ENCODE measurements around the gene MAML2.

Gene MAML2

DNA sequence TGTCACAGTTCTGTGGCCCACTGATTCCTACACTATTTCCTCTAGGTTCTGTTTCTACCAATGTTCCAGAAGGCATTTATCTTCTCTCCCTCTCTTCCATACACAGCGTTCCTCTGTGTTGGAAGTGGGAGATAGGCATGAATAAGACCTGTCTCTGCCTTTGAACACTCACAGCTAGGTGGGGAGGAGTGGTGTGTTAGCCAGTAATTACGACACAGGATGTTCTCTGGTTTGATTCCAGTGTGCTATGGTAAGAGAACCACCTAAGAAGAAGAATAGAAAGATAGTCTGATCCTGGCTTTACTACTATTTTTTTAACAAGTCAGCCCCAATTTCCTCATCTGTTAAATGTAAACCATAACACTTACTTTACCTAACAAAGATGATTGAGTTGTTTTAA is 218.8 kb downstream of the MAML2 start:
- H3K9ac ChIP-seq (ENCODE audit: low read length): no peak overlapping the region
- H3K27me3 ChIP-seq (ENCODE audit: control insufficient read depth, insufficient read depth, low read length): no peaks in the 10 kb centered on the region
- no peaks in the 10 kb centered on the region for H3K9me3 ChIP-seq (ENCODE audit: control insufficient read depth, low read length)
- no peaks in the 10 kb centered on the region for H3K36me3 ChIP-seq (ENCODE audit: control insufficient read depth, insufficient read depth, low read length)
- no peaks in the 10 kb centered on the region for H3K4me1 ChIP-seq (ENCODE audit: control insufficient read depth, insufficient read depth, low read length)
- H3K4me3 ChIP-seq (ENCODE audit: low read length): no peak overlapping the region

DNA sequence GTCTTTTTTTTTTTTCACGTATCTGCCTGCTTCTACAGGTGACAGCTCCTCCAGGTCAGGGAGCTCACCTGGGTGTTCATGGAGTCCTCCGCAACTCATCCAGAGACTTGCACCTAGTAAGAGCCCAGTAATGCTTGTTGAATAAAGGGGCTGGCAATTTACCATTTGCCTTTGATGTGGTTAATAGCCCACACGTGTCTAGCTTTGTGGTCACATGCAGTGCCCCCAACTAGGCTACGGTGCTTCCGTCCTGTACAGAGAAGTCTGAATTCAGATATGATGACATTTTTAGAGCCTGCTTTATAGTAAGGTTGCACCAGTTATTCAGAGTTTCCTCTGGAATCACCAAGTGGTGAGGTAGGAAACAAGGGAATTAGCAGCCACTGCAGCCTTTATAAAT is 219.7 kb downstream of the MAML2 start:
- Histone ChIP-seq H3K36me3 (ENCODE audit: control insufficient read depth, insufficient read depth, low read length) (no peaks in the 10 kb centered on the region), H3K4me3 (ENCODE audit: low read length) (no peak overlapping the region), H3K9ac (ENCODE audit: low read length) (no peak overlapping the region), H3K9me3 (ENCODE audit: control insufficient read depth, low read length) (no peaks in the 10 kb centered on the region), H3K4me1 (ENCODE audit: control insufficient read depth, insufficient read depth, low read length) (no peaks in the 10 kb centered on the region), H3K27me3 (ENCODE audit: control insufficient read depth, insufficient read depth, low read length) (no peaks in the 10 kb centered on the region)

DNA sequence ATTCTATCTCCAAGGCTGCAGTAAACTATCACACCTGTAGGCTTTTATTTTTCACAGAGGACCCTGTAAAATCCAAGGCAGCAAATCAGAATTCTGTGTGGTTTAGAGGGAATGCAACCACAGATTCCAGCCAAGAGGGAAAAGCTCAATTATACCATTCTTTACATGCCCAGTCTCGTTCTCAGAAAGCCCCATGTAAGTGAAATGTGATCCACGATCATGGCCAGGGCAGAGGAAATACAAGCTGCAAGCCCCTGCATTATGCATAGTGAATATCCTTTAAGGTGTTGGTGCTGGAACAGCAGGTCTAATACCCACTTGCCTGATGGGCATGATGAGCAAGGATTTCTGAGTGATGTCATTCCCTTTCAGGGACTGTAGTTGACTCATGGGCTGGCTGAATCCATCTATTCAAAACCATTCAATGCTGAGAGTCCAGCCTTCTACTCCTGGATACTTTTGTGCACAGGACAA is 220.4 kb downstream of the MAML2 start:
- no peaks in the 10 kb centered on the region for H3K4me1 ChIP-seq (ENCODE audit: control insufficient read depth, insufficient read depth, low read length)
- H3K9me3 ChIP-seq (ENCODE audit: control insufficient read depth, low read length): no peaks in the 10 kb centered on the region
- no peaks in the 10 kb centered on the region for H3K27me3 ChIP-seq (ENCODE audit: control insufficient read depth, insufficient read depth, low read length)
- no peaks in the 10 kb centered on the region for H3K36me3 ChIP-seq (ENCODE audit: control insufficient read depth, insufficient read depth, low read length)
- H3K9ac ChIP-seq (ENCODE audit: low read length): no peak overlapping the region
- H3K4me3 ChIP-seq (ENCODE audit: low read length): no peak overlapping the region

DNA sequence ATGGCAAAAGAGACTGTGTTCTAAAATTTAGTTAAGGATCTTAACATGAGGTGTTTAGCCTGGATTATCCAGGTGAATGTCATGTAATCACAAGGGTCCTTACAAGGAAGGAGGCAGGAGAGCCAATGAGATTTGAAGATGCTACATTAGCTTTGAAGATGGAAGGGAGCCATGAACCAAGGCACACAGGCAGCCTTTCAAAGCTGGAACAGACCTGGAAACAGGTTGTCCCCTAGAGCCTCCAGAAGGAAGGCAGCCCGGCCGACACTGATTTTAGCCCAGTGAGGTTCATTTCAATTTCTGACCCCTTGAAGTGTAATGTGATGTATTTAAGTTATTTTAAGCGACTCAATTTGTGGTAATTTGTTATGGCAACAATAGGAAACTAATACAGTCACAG is 223.8 kb downstream of the MAML2 start:
- H3K4me1 ChIP-seq (ENCODE audit: control insufficient read depth, insufficient read depth, low read length): peaks cover 4% of the 10 kb centered on the region
- H3K9ac ChIP-seq (ENCODE audit: low read length): no peak overlapping the region
- no peak overlapping the region for H3K4me3 ChIP-seq (ENCODE audit: low read length)
- H3K9me3 ChIP-seq (ENCODE audit: control insufficient read depth, low read length): no peaks in the 10 kb centered on the region
- no peaks in the 10 kb centered on the region for H3K27me3 ChIP-seq (ENCODE audit: control insufficient read depth, insufficient read depth, low read length)
- H3K36me3 ChIP-seq (ENCODE audit: control insufficient read depth, insufficient read depth, low read length): no peaks in the 10 kb centered on the region

DNA sequence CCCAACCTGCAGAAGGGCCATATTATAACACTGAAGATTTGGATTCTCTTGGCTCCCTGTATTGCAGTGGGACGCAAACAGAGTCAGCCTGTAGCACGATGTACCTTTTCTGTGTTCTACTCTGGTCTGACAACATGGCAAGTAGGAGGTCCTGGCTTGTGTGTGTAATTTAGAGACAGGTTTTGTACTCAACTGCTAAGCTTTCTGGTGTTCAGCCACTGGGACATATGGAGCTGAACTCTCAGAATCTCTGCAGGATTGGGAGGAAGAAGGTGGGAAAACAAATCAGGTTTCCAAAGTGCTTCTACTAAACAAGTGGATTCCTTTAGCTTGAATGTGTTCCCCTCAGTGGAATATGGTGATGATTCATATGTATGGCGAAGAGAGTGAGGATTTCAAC is 226.6 kb downstream of the MAML2 start:
- H3K9me3 ChIP-seq (ENCODE audit: control insufficient read depth, low read length): no peaks in the 10 kb centered on the region
- H3K4me3 ChIP-seq (ENCODE audit: low read length): no peak overlapping the region
- peaks cover 5% of the 10 kb centered on the region for H3K4me1 ChIP-seq (ENCODE audit: control insufficient read depth, insufficient read depth, low read length)
- no peaks in the 10 kb centered on the region for H3K36me3 ChIP-seq (ENCODE audit: control insufficient read depth, insufficient read depth, low read length)
- H3K9ac ChIP-seq (ENCODE audit: low read length): no peak overlapping the region
- no peaks in the 10 kb centered on the region for H3K27me3 ChIP-seq (ENCODE audit: control insufficient read depth, insufficient read depth, low read length)

DNA sequence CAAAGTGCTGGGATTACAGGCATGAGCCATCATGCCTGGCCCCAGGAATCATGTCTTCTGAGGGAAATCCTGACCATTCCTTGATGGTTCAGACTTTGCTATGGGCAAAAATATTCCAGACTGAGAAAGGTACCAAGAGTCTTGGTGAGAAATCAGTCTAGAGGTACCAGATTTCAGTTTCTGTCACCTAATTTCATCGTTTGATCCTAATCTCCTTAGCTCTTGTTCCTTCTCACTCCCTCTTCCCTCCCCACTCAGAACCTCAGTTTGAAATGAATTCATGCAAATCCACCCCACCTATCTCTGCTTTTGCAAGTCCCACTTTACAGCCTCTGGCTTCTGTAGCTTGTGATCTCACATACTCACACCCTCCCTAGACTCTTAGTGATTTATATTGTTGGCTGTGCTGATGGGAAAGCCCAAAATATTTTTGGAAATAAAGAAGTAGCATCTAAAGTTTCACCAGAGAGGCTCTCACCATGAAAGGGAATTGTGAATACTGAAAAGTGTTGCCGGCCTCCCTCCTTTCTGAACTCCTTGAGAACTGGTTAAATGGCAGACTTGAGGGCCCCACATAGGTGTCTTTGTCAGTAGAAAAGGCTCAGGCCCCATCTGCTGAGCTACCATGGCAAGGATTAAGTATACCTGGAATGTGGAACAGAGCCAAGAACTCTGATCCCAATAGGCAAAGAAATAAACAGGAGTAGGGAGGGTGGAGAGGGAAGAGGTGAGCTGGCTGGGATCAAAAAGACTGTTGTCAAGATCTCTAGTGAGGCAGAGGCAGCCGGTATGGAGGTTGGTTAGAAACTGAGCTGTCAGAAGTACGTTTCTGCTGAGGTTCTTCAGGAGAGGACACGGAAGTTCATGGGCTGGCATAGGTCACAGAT is 228.6 kb downstream of the MAML2 start:
- Histone ChIP-seq H3K9ac (ENCODE audit: low read length) (no peak overlapping the region), H3K27me3 (ENCODE audit: control insufficient read depth, insufficient read depth, low read length) (no peaks in the 10 kb centered on the region), H3K36me3 (ENCODE audit: control insufficient read depth, insufficient read depth, low read length) (no peaks in the 10 kb centered on the region), H3K9me3 (ENCODE audit: control insufficient read depth, low read length) (no peaks in the 10 kb centered on the region), H3K4me3 (ENCODE audit: low read length) (no peak overlapping the region), H3K4me1 (ENCODE audit: control insufficient read depth, insufficient read depth, low read length) (peaks cover 5% of the 10 kb centered on the region)

DNA sequence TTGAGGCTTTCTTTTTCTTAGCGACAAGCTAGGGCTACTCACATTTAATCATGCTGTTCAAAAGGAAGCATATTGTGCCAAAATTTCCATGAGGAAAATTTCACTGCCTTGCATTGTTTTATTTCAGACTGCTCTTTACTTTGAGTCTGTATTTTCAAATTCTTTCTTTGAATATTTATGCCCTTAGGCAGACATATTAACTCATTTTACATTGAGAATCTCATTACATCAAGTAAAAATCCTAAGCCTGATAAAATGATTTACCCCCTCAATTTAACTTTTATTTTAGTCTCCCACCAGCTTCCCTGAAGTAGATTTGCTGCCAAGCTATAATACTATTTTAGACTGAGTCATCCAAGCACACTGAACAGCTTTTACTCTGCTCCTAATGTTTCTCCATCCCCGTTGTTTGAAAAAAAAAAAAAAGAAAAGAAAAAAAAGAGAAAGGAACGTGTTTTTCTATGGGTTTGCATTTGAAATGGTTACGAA is 229.8 kb downstream of the MAML2 start:
- Histone ChIP-seq H3K4me3 (ENCODE audit: low read length) (no peak overlapping the region), H3K36me3 (ENCODE audit: control insufficient read depth, insufficient read depth, low read length) (no peaks in the 10 kb centered on the region), H3K9me3 (ENCODE audit: control insufficient read depth, low read length) (no peaks in the 10 kb centered on the region), H3K27me3 (ENCODE audit: control insufficient read depth, insufficient read depth, low read length) (no peaks in the 10 kb centered on the region), H3K9ac (ENCODE audit: low read length) (no peak overlapping the region), H3K4me1 (ENCODE audit: control insufficient read depth, insufficient read depth, low read length) (peaks cover 5% of the 10 kb centered on the region)

DNA sequence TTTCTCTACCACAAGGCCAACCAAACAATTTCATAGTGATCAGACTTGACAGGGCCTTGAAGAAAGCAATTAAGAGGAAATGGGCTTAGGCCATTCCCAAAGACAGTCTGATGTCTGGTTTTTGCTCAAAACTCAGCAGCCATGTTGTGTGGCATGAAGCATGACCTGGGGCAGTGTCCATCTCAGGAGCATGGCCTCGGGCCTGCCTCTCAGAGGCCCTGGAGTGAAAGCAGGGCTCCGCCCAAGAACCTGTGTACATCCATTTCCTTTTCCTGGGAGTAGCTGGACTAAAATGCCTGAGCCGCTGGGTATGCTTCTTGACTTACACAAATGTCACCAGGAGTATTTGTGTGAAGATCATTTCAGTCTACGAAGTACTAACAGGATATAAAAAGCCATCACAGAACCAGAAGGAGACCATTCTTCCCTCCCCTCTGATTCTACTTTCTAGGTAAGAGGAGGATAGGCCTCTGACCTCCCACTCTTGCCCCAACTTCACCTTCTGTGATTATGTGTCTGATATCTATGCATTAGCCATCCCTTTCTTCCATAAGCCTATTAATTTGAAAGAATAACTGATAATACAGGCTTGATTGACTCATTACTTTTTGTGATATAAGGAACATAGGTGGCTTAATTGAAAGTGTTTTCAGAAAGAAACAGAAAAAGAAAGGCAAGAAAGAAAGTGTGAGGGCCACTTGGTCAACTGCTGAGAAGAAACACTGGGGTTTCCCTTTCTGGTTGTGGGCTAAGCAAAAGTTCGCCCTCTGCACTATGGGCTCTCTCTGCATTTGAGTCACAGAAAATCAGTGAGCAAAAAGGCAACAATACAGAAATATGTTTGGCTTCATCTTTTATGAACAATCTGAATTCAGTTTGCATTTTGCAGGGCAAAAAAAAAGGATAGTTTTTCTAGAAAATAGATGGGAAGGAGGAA is 230.5 kb downstream of the MAML2 start:
- Histone ChIP-seq H3K9ac (ENCODE audit: low read length) (no peak overlapping the region), H3K27me3 (ENCODE audit: control insufficient read depth, insufficient read depth, low read length) (no peaks in the 10 kb centered on the region), H3K4me3 (ENCODE audit: low read length) (no peak overlapping the region), H3K4me1 (ENCODE audit: control insufficient read depth, insufficient read depth, low read length) (peaks cover 5% of the 10 kb centered on the region), H3K9me3 (ENCODE audit: control insufficient read depth, low read length) (no peaks in the 10 kb centered on the region), H3K36me3 (ENCODE audit: control insufficient read depth, insufficient read depth, low read length) (no peaks in the 10 kb centered on the region)

DNA sequence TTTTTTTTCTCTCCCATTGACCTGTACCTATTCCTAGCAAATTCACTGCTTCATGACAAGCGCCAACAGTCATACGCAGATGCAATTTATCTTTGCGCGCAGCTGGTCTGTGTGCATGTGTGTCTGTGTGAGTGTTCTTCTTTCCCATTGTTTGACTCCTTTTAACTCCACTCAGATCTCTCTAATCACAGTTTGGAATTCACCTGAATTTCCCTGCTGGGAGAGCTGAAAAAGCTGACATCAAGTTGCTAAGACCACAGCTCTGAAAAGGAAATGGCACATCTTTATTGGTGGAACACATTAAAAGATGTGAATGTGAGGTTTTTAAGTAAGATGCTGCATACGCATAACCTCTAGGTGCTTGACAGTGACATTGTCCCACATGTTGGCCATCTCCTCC is 231.7 kb downstream of the MAML2 start:
- Histone ChIP-seq H3K9me3 (ENCODE audit: control insufficient read depth, low read length) (no peaks in the 10 kb centered on the region), H3K9ac (ENCODE audit: low read length) (no peak overlapping the region), H3K36me3 (ENCODE audit: control insufficient read depth, insufficient read depth, low read length) (no peaks in the 10 kb centered on the region), H3K4me1 (ENCODE audit: control insufficient read depth, insufficient read depth, low read length) (peaks cover 5% of the 10 kb centered on the region), H3K27me3 (ENCODE audit: control insufficient read depth, insufficient read depth, low read length) (no peaks in the 10 kb centered on the region), H3K4me3 (ENCODE audit: low read length) (no peak overlapping the region)

DNA sequence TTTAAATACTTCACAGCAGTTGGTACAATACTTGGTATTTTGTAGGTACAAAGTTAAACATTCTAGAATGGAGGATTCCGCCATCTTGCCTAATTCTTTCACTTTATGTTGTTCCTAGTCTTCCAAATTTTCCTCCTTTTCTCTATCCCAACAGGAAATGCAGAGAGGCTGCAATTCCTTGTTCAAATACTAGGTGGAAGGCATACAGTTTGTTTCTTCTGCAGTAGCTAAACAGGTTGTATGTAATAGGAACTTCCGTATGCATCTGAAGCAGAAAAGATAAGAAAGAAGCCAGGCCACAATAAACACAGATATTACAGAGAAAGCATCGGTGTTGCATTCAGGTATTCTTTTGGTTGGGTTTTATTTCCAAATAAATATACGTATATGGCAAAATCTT is 232.7 kb downstream of the MAML2 start:
- Histone ChIP-seq H3K9ac (ENCODE audit: low read length) (no peak overlapping the region), H3K4me1 (ENCODE audit: control insufficient read depth, insufficient read depth, low read length) (peaks cover 5% of the 10 kb centered on the region), H3K9me3 (ENCODE audit: control insufficient read depth, low read length) (no peaks in the 10 kb centered on the region), H3K4me3 (ENCODE audit: low read length) (no peak overlapping the region), H3K27me3 (ENCODE audit: control insufficient read depth, insufficient read depth, low read length) (no peaks in the 10 kb centered on the region), H3K36me3 (ENCODE audit: control insufficient read depth, insufficient read depth, low read length) (no peaks in the 10 kb centered on the region)

DNA sequence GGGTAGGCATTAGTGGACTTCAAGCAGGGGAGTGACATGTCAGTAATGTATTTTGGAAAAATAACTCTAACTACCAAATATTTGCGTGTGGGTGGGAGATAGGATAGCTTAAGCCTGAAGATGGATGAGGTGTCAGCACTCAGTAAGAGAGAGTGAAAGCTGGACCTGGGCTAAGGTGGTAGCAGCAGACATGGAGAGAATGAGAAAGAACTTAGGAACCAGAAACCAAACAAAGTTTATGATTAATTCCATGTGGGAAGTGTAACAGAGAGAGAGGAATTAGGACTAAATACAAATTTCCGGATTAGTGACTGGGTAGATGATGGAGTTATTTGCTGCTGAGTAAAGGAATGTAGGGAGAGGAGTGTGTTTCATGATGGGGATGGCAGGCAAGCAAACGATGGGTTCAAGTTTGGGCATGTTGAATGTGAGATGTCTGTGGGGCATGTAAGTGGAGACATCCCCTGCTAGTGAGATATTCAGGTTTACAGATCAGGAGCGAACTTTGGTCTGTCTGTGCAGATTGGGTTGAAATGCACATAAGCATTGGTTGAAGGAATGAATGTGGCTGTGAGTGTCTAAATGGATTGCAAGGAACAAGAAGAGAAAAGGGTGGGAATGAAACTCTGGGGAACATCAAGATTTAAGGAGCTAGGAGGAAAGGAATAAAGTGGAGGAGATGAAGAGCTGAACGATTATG is 233.5 kb downstream of the MAML2 start:
- Histone ChIP-seq H3K27me3 (ENCODE audit: control insufficient read depth, insufficient read depth, low read length) (no peaks in the 10 kb centered on the region), H3K9me3 (ENCODE audit: control insufficient read depth, low read length) (no peaks in the 10 kb centered on the region), H3K4me3 (ENCODE audit: low read length) (no peak overlapping the region), H3K4me1 (ENCODE audit: control insufficient read depth, insufficient read depth, low read length) (peaks cover 3% of the 10 kb centered on the region), H3K9ac (ENCODE audit: low read length) (no peak overlapping the region), H3K36me3 (ENCODE audit: control insufficient read depth, insufficient read depth, low read length) (no peaks in the 10 kb centered on the region)
